ENCODE data around the gene RNF125. TPM values are rescaled to one million over a fixed set of nuclear protein-coding genes. Genes with fewer than 3 reads are reported as not detected.

The RNF125 gene
- total and polyA plus RNA-seq, 10 of the 15 experiments (the other 5 are each of a cell fraction or from before 2014, with no cell fraction given) = 0.79 to 3.9 (median 2.9) TPM

- TF ChIP-seq ATF3 (IDR thresholded peaks at IDR 0.05; ENCODE audit: borderline replicate concordance, extremely low read depth, low read depth, low read length) = no peak
- no peak for TF ChIP-seq PML (IDR thresholded peaks at IDR 0.05; ENCODE audit: low read length)
- no peak for TF ChIP-seq POLR2A (IDR thresholded peaks at IDR 0.05; ENCODE audit: low read depth, low read length)
- no peak for TF ChIP-seq NFXL1 (IDR thresholded peaks at IDR 0.05; ENCODE audit: borderline replicate concordance)
These were observed 7.1 kb downstream of the RNF125 start (continued) for GRCh38 chr18:32025744-32026143.

- CTCF ChIA-PET = no interaction called here
- BruUV-seq (replicated peaks) = no TSS peak
- no peak for TF ChIP-seq HCFC1 (IDR thresholded peaks at IDR 0.05; ENCODE audit: low read length)
- TF ChIP-seq IRF3 (IDR thresholded peaks at IDR 0.05) = no peak
- TF ChIP-seq NBN (IDR thresholded peaks at IDR 0.05) = no peak
- TF ChIP-seq CTCF (IDR thresholded peaks at IDR 0.05 in 2 of 3, conservative IDR thresholded peaks at IDR 0.05 in 1 of 3; ENCODE audit: control insufficient read depth in 2 of 3, extremely low read depth in 1 of 3, insufficient read depth in 1 of 3, low read depth in 3 of 3, low read length in 3 of 3) = no peak
- no peak for TF ChIP-seq KDM1A (IDR thresholded peaks at IDR 0.05; ENCODE audit: borderline replicate concordance)
- no peak for TF ChIP-seq E2F8 (IDR thresholded peaks at IDR 0.05; ENCODE audit: low read depth, partially characterized antibody)
- TF ChIP-seq LARP7 (IDR thresholded peaks at IDR 0.05) = no peak
- TF ChIP-seq POLR2A (IDR thresholded peaks at IDR 0.05; ENCODE audit: low read depth, low read length) = no peak
- TF ChIP-seq USF1 (IDR thresholded peaks at IDR 0.05; ENCODE audit: borderline replicate concordance, extremely low read length, insufficient read depth, low read depth, low read length) = no peak
- TF ChIP-seq ATF7 (IDR thresholded peaks at IDR 0.05; ENCODE audit: low read depth) = no peak
- no peak for TF ChIP-seq WRNIP1 (IDR thresholded peaks at IDR 0.05; ENCODE audit: borderline replicate concordance, low read depth, low read length)
- TF ChIP-seq SRF (IDR thresholded peaks at IDR 0.05; ENCODE audit: low read depth in 2 of 2, low read length in 2 of 2) = no peak
- TF ChIP-seq SREBF1 (IDR thresholded peaks at IDR 0.05; ENCODE audit: low read length) = no peak
- no peak for TF ChIP-seq ATF3 (IDR thresholded peaks at IDR 0.05; ENCODE audit: borderline replicate concordance, extremely low read depth, low read depth, low read length)
These were observed 8.0 kb downstream of the RNF125 start for GRCh38 chr18:32026491-32027086.

More at GRCh38 chr18:32026491-32027086, 8.0 kb downstream of the RNF125 start:
- H3K9me3 ChIP-seq (replicated peaks; ENCODE audit: control insufficient read depth, insufficient read depth, low read length) = no peaks in the 10 kb centered on the region
- no peak overlapping the region for H3K27ac ChIP-seq (ENCODE audit: control insufficient read depth, insufficient read depth)
- FAIRE-seq (no peak), DNase-seq (ENCODE audit: low read depth, low spot score) (no peak), ATAC-seq (no peak; the same call in 2 of the 3 replicates)
- no peaks in the 10 kb centered on the region for H3K79me2 ChIP-seq (ENCODE audit: control insufficient read depth, insufficient read depth, low read length)
- in situ Hi-C loops (cut with MboI) = no loop called here
- H3K4me3 ChIP-seq = no peak overlapping the region
- ChIA-PET SMC1A (ENCODE audit: uncharacterized antibody, unreplicated experiment) (no interaction called here), POLR2A (no interaction called here), RAD21 (ENCODE audit: unreplicated experiment) (no interaction called here)
- no peaks in the 10 kb centered on the region for H4K20me1 ChIP-seq (ENCODE audit: control insufficient read depth, insufficient read depth)
- H2AFZ ChIP-seq (ENCODE audit: control insufficient read depth, low read depth, low read length) = no peak overlapping the region
- H3K36me3 ChIP-seq (ENCODE audit: control insufficient read depth in 2 of 2, insufficient read depth in 2 of 2, low read length in 1 of 2) = no peaks in the 10 kb centered on the region
- peaks cover 5% of the 10 kb centered on the region for H3K4me1 ChIP-seq (ENCODE audit: control insufficient read depth, insufficient read depth, low read length)
- no peaks in the 10 kb centered on the region for H3K27me3 ChIP-seq (replicated peaks in 1 of 2; ENCODE audit: control insufficient read depth in 2 of 2, insufficient read depth in 2 of 2, low read length in 1 of 2)
- H3K4me2 ChIP-seq (ENCODE audit: control insufficient read depth, insufficient read depth) = peak overlapping the region; percentile 34
- intact Hi-C loops (cut with micrococcal nuclease; ENCODE audit: unreplicated experiment) = no loop called here
- 41% methylated on average over 4 of the region's 4 CpGs for WGBS (ENCODE audit: insufficient coverage, insufficient replicate concordance, low lambda C conversion rate, missing lambda C conversion rate)
- no peak overlapping the region for H3K9ac ChIP-seq (ENCODE audit: control insufficient read depth, insufficient read depth, low read length)

Measured in GM12878 (cell line).